PFSK-1 (cell line): ENCODE results near the gene IL13.

ENCODE experiments used
- POLR2AphosphoS5 ChIP-seq: IDR thresholded peaks from 2 replicates; pipeline ENCODE4 v1.6.1; 2012; ENCODE audit warnings: low read depth, mild to moderate bottlenecking, control low read depth, low read length, moderate library complexity
- REST ChIP-seq, 2 experiments: IDR thresholded peaks; 2 replicates each; pipeline versions ENCODE4 v1.6.1 to v1.8.0; 2011 to 2012; ENCODE audit warnings: low read depth in 2 of 2, low read length in 2 of 2, control low read depth in 1 of 2, inconsistent platforms in 1 of 2, mild to moderate bottlenecking in 1 of 2, moderate library complexity in 1 of 2; ENCODE audit not compliant: insufficient read depth in 1 of 2
- TAF1 ChIP-seq: IDR thresholded peaks from 2 replicates; pipeline ENCODE4 v1.6.1; 2012; ENCODE audit warnings: low read length, control low read depth, borderline replicate concordance; ENCODE audit not compliant: insufficient read depth

DNA sequence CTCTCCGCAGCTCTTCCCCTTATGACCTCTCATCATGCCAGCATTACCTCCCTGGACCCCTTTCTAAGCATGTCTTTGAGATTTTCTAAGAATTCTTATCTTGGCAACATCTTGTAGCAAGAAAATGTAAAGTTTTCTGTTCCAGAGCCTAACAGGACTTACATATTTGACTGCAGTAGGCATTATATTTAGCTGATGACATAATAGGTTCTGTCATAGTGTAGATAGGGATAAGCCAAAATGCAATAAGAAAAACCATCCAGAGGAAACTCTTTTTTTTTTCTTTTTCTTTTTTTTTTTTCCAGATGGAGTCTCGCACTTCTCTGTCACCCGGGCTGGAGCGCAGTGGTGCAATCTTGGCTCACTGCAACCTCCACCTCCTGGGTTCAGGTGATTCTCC, 20.7 kb upstream of the IL13 start:
- TF ChIP-seq TAF1, result no peak
- no peak for TF ChIP-seq REST (IDR thresholded peaks at IDR 0.05; ENCODE audit: insufficient read depth in 1 of 2, low read depth in 2 of 2, low read length in 2 of 2)
- TF ChIP-seq POLR2AphosphoS5, result no peak
